ENCODE measurements around the gene DRD4. TPM values are rescaled to one million over a fixed set of nuclear protein-coding genes. Genes with fewer than 3 reads are reported as not detected.

DRD4 gene
- total RNA-seq, 1 experiment from 2014 or later = 0.11 TPM

GRCh38 chr11:660681-661444, 23.8 kb downstream of the DRD4 start:
- ChIA-PET CTCF (interaction anchor here (0.5 kb wide), 1 partner anchor 80 kb away, joined by 6 read pairs; no protein-coding TSS in a partner anchor), POLR2A (ENCODE audit: unreplicated experiment) (no interaction called here)
- DNase-seq = no peak
- Histone ChIP-seq H2AFZ (ENCODE audit: low read length) (no peak overlapping the region), H4K20me1 (ENCODE audit: low read length) (no peaks in the 10 kb centered on the region), H3K9me3 (ENCODE audit: low read length) (no peaks in the 10 kb centered on the region), H3K9ac (ENCODE audit: low read length) (no peak overlapping the region), H3K27ac (ENCODE audit: low read length) (no peak overlapping the region), H3F3A (ENCODE audit: low read length, unreplicated experiment) (no peaks in the 10 kb centered on the region), H3K79me2 (ENCODE audit: low read length) (no peaks in the 10 kb centered on the region), H3K9me2 (replicated peaks; ENCODE audit: low read length) (no peaks in the 10 kb centered on the region), H3K27me3 (ENCODE audit: low read length) (no peaks in the 10 kb centered on the region), H3K4me3 (ENCODE audit: low read length) (no peak overlapping the region), H3K4me2 (ENCODE audit: low read length) (no peak overlapping the region), H3K4me1 (ENCODE audit: insufficient read depth, low read length) (no peaks in the 10 kb centered on the region), H3K36me3 (ENCODE audit: low read depth, low read length) (peaks cover 2% of the 10 kb centered on the region; the same call in 1 of the 2 replicates)
- TF ChIP-seq EZH2 (IDR thresholded peaks at IDR 0.05; ENCODE audit: low read length, unreplicated experiment) = no peak
- TF ChIP-seq CTCF (conservative IDR thresholded peaks at IDR 0.05; ENCODE audit: low read depth, low read length) = no peak
- no peak for TF ChIP-seq EZH2phosphoT487 (IDR thresholded peaks at IDR 0.05; ENCODE audit: borderline replicate concordance, low read length)
- no TSS peak for BruUV-seq (replicated peaks)
- intact Hi-C loops (cut with micrococcal nuclease) = no loop called here
- no peak for ATAC-seq

GRCh38 chr11:662689-663274, 25.7 kb downstream of the DRD4 start:
- Histone ChIP-seq H3F3A (ENCODE audit: low read length, unreplicated experiment) (no peaks in the 10 kb centered on the region), H3K9me2 (replicated peaks; ENCODE audit: low read length) (no peaks in the 10 kb centered on the region), H2AFZ (ENCODE audit: low read length) (no peak overlapping the region), H3K9me3 (ENCODE audit: low read length) (no peaks in the 10 kb centered on the region), H3K9ac (ENCODE audit: low read length) (no peak overlapping the region), H3K27ac (ENCODE audit: low read length) (no peak overlapping the region), H3K4me3 (ENCODE audit: low read length) (no peak overlapping the region), H3K4me2 (ENCODE audit: low read length) (no peak overlapping the region), H4K20me1 (ENCODE audit: low read length) (no peaks in the 10 kb centered on the region), H3K27me3 (ENCODE audit: low read length) (no peaks in the 10 kb centered on the region), H3K79me2 (ENCODE audit: low read length) (no peaks in the 10 kb centered on the region), H3K36me3 (ENCODE audit: low read depth, low read length) (peaks cover 2% of the 10 kb centered on the region; the same call in 1 of the 2 replicates), H3K4me1 (ENCODE audit: insufficient read depth, low read length) (no peaks in the 10 kb centered on the region)
- POLR2A ChIA-PET (ENCODE audit: unreplicated experiment) = no interaction called here
- DNase-seq (peak; percentile 54), ATAC-seq (peak; percentile 91)
- CTCF ChIA-PET = interaction anchor here (0.7 kb wide), 1 partner anchor 41 kb away, joined by 3 read pairs; no protein-coding TSS in a partner anchor
- intact Hi-C loops (cut with micrococcal nuclease) = no loop called here
- BruUV-seq (replicated peaks) = no TSS peak
- TF ChIP-seq CTCF (conservative IDR thresholded peaks at IDR 0.05; ENCODE audit: low read depth, low read length) = peak; percentile 75
- no peak for TF ChIP-seq EZH2phosphoT487 (IDR thresholded peaks at IDR 0.05; ENCODE audit: borderline replicate concordance, low read length)
- no peak for TF ChIP-seq EZH2 (IDR thresholded peaks at IDR 0.05; ENCODE audit: low read length, unreplicated experiment)
